SHP77 treated with DMSO at 0.1 percent for 48 hours (cell line): ENCODE data around the gene IL21R.
"Not testable (repeated sequence)": the region's sequence is repeated elsewhere in the genome, so short reads cannot be mapped to it uniquely, and the experiment has no call there.

Source experiments
- DNase-seq: peaks from one replicate; lab custom pipeline; 2025; lab: John Stamatoyannopoulos, UW

Gene IL21R

GRCh38 chr16:27374804-27375425 lies 27.1 kb upstream of the IL21R start:
- DNase-seq = peak; percentile 85

- no peak for DNase-seq
Measured at GRCh38 chr16:27377666-27378485, 24.1 kb upstream of the IL21R start.

GRCh38 chr16:27378871-27379481 lies 23.0 kb upstream of the IL21R start:
- DNase-seq = no peak

GRCh38 chr16:27379919-27380318 lies 22.1 kb upstream of the IL21R start:
- DNase-seq = no peak

- no peak for DNase-seq
Measured at GRCh38 chr16:27381236-27381635, 20.7 kb upstream of the IL21R start.

GRCh38 chr16:27381974-27382855 lies 19.8 kb upstream of the IL21R start:
- no peak for DNase-seq

- no peak for DNase-seq
Measured at GRCh38 chr16:27383556-27384243, 18.3 kb upstream of the IL21R start.

- DNase-seq = no peak
Measured at GRCh38 chr16:27384425-27384824, 17.5 kb upstream of the IL21R start.

GRCh38 chr16:27385398-27385797 lies 16.6 kb upstream of the IL21R start:
- no peak for DNase-seq

GRCh38 chr16:27386674-27387073 lies 15.3 kb upstream of the IL21R start:
- no peak for DNase-seq

GRCh38 chr16:27387724-27388123 lies 14.2 kb upstream of the IL21R start:
- DNase-seq = no peak

- no peak for DNase-seq
Measured at GRCh38 chr16:27389272-27389961, 12.6 kb upstream of the IL21R start.

GRCh38 chr16:27390151-27390550 lies 11.8 kb upstream of the IL21R start:
- DNase-seq = no peak

GRCh38 chr16:27392671-27393070 lies 9.3 kb upstream of the IL21R start:
- DNase-seq = no peak

GRCh38 chr16:27394516-27394915 lies 7.5 kb upstream of the IL21R start:
- DNase-seq = no peak

GRCh38 chr16:27398341-27398893 lies 3.6 kb upstream of the IL21R start:
- DNase-seq = not testable (repeated sequence)

GRCh38 chr16:27398894-27399853 lies 2.8 kb upstream of the IL21R start:
- no peak for DNase-seq

- no peak for DNase-seq
Measured at GRCh38 chr16:27399969-27400368, 2.0 kb upstream of the IL21R start.
